Upper lobe of right lung (tissue), 1 donor: ENCODE data around the gene CNGA2. TPM values are rescaled to one million over a fixed set of nuclear protein-coding genes. Genes with fewer than 3 reads are reported as not detected.

ENCODE experiments used
- ATAC-seq: fragments of 200-7000 bp; cut with Tn5 transposase; one replicate; pipeline ENCODE4 v1.9.1; 2020; ENCODE audit warnings: mild to moderate bottlenecking, moderate library complexity
- DNase-seq: peaks from one replicate; pipeline ENCODE4 v3.0.0-alpha.2; 2020
- H3K27ac ChIP-seq: fragments of 200-600 bp; one replicate; pipeline ENCODE4 v1.8.0; 2022
- H3K27me3 ChIP-seq: fragments of 200-600 bp; one replicate; pipeline ENCODE4 v1.8.0; 2022; ENCODE audit warnings: mild to moderate bottlenecking
- H3K36me3 ChIP-seq: fragments of 200-600 bp; one replicate; pipeline ENCODE4 v1.8.0; 2022
- H3K4me1 ChIP-seq: fragments of 200-600 bp; one replicate; pipeline ENCODE4 v1.8.0; 2022
- H3K4me3 ChIP-seq: fragments of 200-600 bp; one replicate; pipeline ENCODE4 v1.8.0; 2022; ENCODE audit warnings: mild to moderate bottlenecking
- H3K9me3 ChIP-seq: fragments of 200-600 bp; one replicate; pipeline ENCODE4 v1.8.0; 2022
- CTCF ChIP-seq: fragments of 200-600 bp; IDR thresholded peaks from one replicate; pipeline ENCODE4 v1.8.0; 2022; ENCODE audit warnings: antibody characterized with exemption
- intact Hi-C: fragments of 100-400 bp; cut with DNase I; formaldehyde crosslinking; loops from one replicate; pipeline ENCODE4 v1.11.0; 2022
- total RNA-seq: library from RNA; stranded (reverse); fragmentation: NEBNext Ultra II Directional; extraction: Animal tissue kit (Norgen Biotek cat#: 25700); gene quantifications from one replicate; pipeline ENCODE4 v1.2.1, GENCODE V29; 2021
- donor health status: DM: no; HTN: yes; CAD: no; lungs with severe emphysema.

CNGA2 gene
- total RNA-seq, 1 donor from 2014 or later, result not detected

GRCh38 chrX:151742311-151742710 is 7.8 kb downstream of the CNGA2 start:
- no peaks in the 10 kb centered on the region for H3K27me3 ChIP-seq
- intact Hi-C loops, result no loop called here
- no peak for ATAC-seq
- no peak overlapping the region for H3K4me3 ChIP-seq
- H3K4me1 ChIP-seq, result no peaks in the 10 kb centered on the region
- TF ChIP-seq CTCF, result no peak
- no peak overlapping the region for H3K27ac ChIP-seq
- DNase-seq, result no peak
- no peaks in the 10 kb centered on the region for H3K9me3 ChIP-seq
- H3K36me3 ChIP-seq, result no peaks in the 10 kb centered on the region

GRCh38 chrX:151743651-151744470 is 9.3 kb downstream of the CNGA2 start:
- Histone ChIP-seq H3K27me3 (no peaks in the 10 kb centered on the region), H3K9me3 (no peaks in the 10 kb centered on the region), H3K4me1 (no peaks in the 10 kb centered on the region), H3K4me3 (no peak overlapping the region), H3K36me3 (no peaks in the 10 kb centered on the region), H3K27ac (no peak overlapping the region)
- no peak for DNase-seq
- ATAC-seq, result no peak
- intact Hi-C loops, result no loop called here
- no peak for TF ChIP-seq CTCF

GRCh38 chrX:151745651-151746050 is 11.1 kb downstream of the CNGA2 start:
- H3K4me3 ChIP-seq, result no peak overlapping the region
- no peaks in the 10 kb centered on the region for H3K9me3 ChIP-seq
- no peak for DNase-seq
- H3K36me3 ChIP-seq, result no peaks in the 10 kb centered on the region
- no peak for ATAC-seq
- no peaks in the 10 kb centered on the region for H3K27me3 ChIP-seq
- TF ChIP-seq CTCF, result no peak
- H3K4me1 ChIP-seq, result no peaks in the 10 kb centered on the region
- no peak overlapping the region for H3K27ac ChIP-seq
- intact Hi-C loops, result no loop called here

- Histone ChIP-seq H3K27me3 (no peaks in the 10 kb centered on the region), H3K4me3 (no peak overlapping the region), H3K27ac (no peak overlapping the region), H3K4me1 (no peaks in the 10 kb centered on the region), H3K9me3 (no peaks in the 10 kb centered on the region), H3K36me3 (no peaks in the 10 kb centered on the region)
- intact Hi-C loops, result no loop called here
- DNase-seq (no peak), ATAC-seq (no peak)
- no peak for TF ChIP-seq CTCF
These were observed 12.0 kb downstream of the CNGA2 start for GRCh38 chrX:151746502-151746901.

GRCh38 chrX:151750511-151750910 is 16.0 kb downstream of the CNGA2 start:
- no peak for ATAC-seq
- DNase-seq, result no peak
- no peaks in the 10 kb centered on the region for H3K4me1 ChIP-seq
- H3K27me3 ChIP-seq, result no peaks in the 10 kb centered on the region
- TF ChIP-seq CTCF, result no peak
- intact Hi-C loops, result no loop called here
- H3K9me3 ChIP-seq, result no peaks in the 10 kb centered on the region
- H3K4me3 ChIP-seq, result no peak overlapping the region
- no peaks in the 10 kb centered on the region for H3K36me3 ChIP-seq
- H3K27ac ChIP-seq, result no peak overlapping the region
